ENCODE data around the gene JARID2. TPM values are rescaled to one million over a fixed set of nuclear protein-coding genes. Genes with fewer than 3 reads are reported as not detected.
A peak's percentile ranks its signal among the peaks of the same experiment; 100 is the strongest.

Gene JARID2
- polyA plus RNA-seq, 1 of the 3 experiments (the other 2 are of a cell fraction): 3.4 TPM

- H3K4me1 ChIP-seq (ENCODE audit: control insufficient read depth in 1 of 2, insufficient read depth in 2 of 2, low read depth in 1 of 2, low read length in 1 of 2): peaks cover 4 to 7% of the 10 kb centered on the region in 2 experiments; a peak in 2 of 4 replicates
- H3K79me2 ChIP-seq (ENCODE audit: insufficient read depth): peaks cover 25% of the 10 kb centered on the region
- H3K9me3 ChIP-seq: 0 out of 2 replicates have a peak, but pooled peaks cover 4% of the 10 kb centered on the region
- no peaks in the 10 kb centered on the region for H3K9me2 ChIP-seq
- H2AFZ ChIP-seq (ENCODE audit: low read depth): peak overlapping the region; percentile 88
- peak overlapping the region; percentile 98 for H3K4me2 ChIP-seq
- peak overlapping the region; percentile 85 to 88; a peak in 3 of 4 replicates for H3K27ac ChIP-seq (ENCODE audit: low read depth in 2 of 2, low read length in 1 of 2)
- peaks cover 7% of the 10 kb centered on the region for H3F3A ChIP-seq (replicated peaks; ENCODE audit: insufficient read depth)
- DNase-seq: no peak
- WGBS (ENCODE audit: low lambda C conversion rate): 2% methylated on average over 21 of the region's 92 CpGs
- no peaks in the 10 kb centered on the region for H3K36me3 ChIP-seq (replicated peaks in 1 of 2; ENCODE audit: control insufficient read depth in 1 of 2, insufficient read depth in 2 of 2, low read length in 1 of 2)
- POLR2A ChIA-PET: interaction anchor here (1.0 kb wide), 2 partner anchors 15 to 200 kb away, joined by 3 read pairs; no protein-coding TSS in a partner anchor
- peak overlapping the region; percentile 68 for H3K9ac ChIP-seq
- H3K27me3 ChIP-seq (ENCODE audit: insufficient read depth): no peaks in the 10 kb centered on the region
- no peak for TF ChIP-seq RFX5 (IDR thresholded peaks at IDR 0.05; ENCODE audit: low read length)
- no peak for TF ChIP-seq RAD21 (IDR thresholded peaks at IDR 0.05; ENCODE audit: low read length)
- 0 out of 2 replicates have a peak, but pooled peaks have one; percentile 45 for TF ChIP-seq POLR2AphosphoS5 (IDR thresholded peaks at IDR 0.05; ENCODE audit: low read depth, low read length)
- TF ChIP-seq, protein P1, sequence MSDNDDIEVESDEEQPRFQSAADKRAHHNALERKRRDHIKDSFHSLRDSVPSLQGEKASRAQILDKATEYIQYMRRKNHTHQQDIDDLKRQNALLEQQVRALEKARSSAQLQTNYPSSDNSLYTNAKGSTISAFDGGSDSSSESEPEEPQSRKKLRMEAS (IDR thresholded peaks at IDR 0.05; ENCODE audit: low read depth): peak; percentile 24; the same call in 1 of the 2 replicates
- TF ChIP-seq MXI1 (IDR thresholded peaks at IDR 0.05; ENCODE audit: low read depth, low read length): peak; percentile 69
- H3K4me3 ChIP-seq (ENCODE audit: low read depth in 2 of 2, low read length in 1 of 2): peak overlapping the region; percentile 67 to 99
- H4K20me1 ChIP-seq (ENCODE audit: insufficient read depth): no peaks in the 10 kb centered on the region; the same call in 1 of the 2 replicates
- CTCF ChIA-PET: interaction anchor here (1.0 to 1.2 kb wide), 3 partner anchors 200 to 1100 kb away, joined by 3 read pairs; no protein-coding TSS in a partner anchor
Observed at GRCh38 chr6:15244620-15245360, 1.1 kb upstream of the JARID2 start.

DNA sequence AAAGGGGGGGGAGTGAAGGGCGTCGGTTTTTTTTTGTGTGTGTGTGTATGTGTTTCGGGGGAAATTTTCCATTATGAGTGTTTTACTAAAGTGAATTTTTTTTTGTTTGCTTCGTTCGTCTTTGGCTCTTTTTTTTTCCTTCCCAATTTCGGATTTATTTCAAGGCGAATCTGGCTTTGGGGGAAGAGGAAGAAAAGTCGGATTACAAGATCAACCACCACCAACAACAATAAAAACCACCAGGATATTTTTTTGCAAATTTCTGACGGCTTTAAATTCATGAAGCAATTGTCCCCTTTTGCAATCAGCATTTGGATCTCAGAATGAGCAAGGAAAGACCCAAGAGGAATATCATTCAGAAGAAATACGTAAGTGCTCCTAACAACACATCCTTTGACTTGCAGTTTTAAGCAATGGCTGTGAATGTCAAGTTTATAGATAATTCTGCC, 372 bp downstream of the JARID2 start:
- peaks cover 39% of the 10 kb centered on the region for H3K79me2 ChIP-seq (ENCODE audit: insufficient read depth)
- H3K9ac ChIP-seq: peak overlapping the region; percentile 68
- no peaks in the 10 kb centered on the region for H3K9me2 ChIP-seq
- H3K9me3 ChIP-seq: 0 out of 2 replicates have a peak, but pooled peaks cover 4% of the 10 kb centered on the region
- H3K4me3 ChIP-seq (ENCODE audit: low read depth in 2 of 2, low read length in 1 of 2): peak overlapping the region; percentile 67 to 99
- ChIA-PET CTCF (interaction anchor here (1.5 kb wide), 1 partner anchor 142 kb away, joined by 3 read pairs; no protein-coding TSS in a partner anchor), POLR2A (interaction anchor here (0.8 kb wide), 1 partner anchor 416 kb away, joined by 3 read pairs; the partner anchor contains the start of gene DTNBP1)
- H3K36me3 ChIP-seq (replicated peaks in 1 of 2; ENCODE audit: control insufficient read depth in 1 of 2, insufficient read depth in 2 of 2, low read length in 1 of 2): no peaks in the 10 kb centered on the region
- peaks cover 7% of the 10 kb centered on the region for H3F3A ChIP-seq (replicated peaks; ENCODE audit: insufficient read depth)
- under 1% methylated on average over 10 of the region's 10 CpGs for WGBS (ENCODE audit: low lambda C conversion rate)
- no peaks in the 10 kb centered on the region for H3K27me3 ChIP-seq (ENCODE audit: insufficient read depth)
- TF ChIP-seq FOXM1 (IDR thresholded peaks at IDR 0.05; ENCODE audit: low read depth) (no peak), RAD21 (IDR thresholded peaks at IDR 0.05; ENCODE audit: low read length) (no peak), EZH2phosphoT487 (IDR thresholded peaks at IDR 0.05; ENCODE audit: borderline replicate concordance, low read depth) (no peak), MXI1 (IDR thresholded peaks at IDR 0.05; ENCODE audit: low read depth, low read length) (no peak), CHD2 (IDR thresholded peaks at IDR 0.05; ENCODE audit: low read length, partially characterized antibody) (no peak), RFX5 (IDR thresholded peaks at IDR 0.05; ENCODE audit: low read length) (no peak), NFIC (IDR thresholded peaks at IDR 0.05; ENCODE audit: borderline replicate concordance) (no peak), FOXJ3 (CRISPR knock-in tag; IDR thresholded peaks at IDR 0.05) (no peak)
- H3K27ac ChIP-seq (ENCODE audit: low read depth in 2 of 2, low read length in 1 of 2): peak overlapping the region; percentile 85 to 95
- peak overlapping the region; percentile 88 for H3K4me2 ChIP-seq
- no peak for DNase-seq
- H2AFZ ChIP-seq (ENCODE audit: low read depth): peak overlapping the region; percentile 75
- H4K20me1 ChIP-seq (ENCODE audit: insufficient read depth): no peaks in the 10 kb centered on the region; the same call in 1 of the 2 replicates
- peaks cover 4 to 7% of the 10 kb centered on the region in 2 experiments; a peak in 2 of 4 replicates for H3K4me1 ChIP-seq (ENCODE audit: control insufficient read depth in 1 of 2, insufficient read depth in 2 of 2, low read depth in 1 of 2, low read length in 1 of 2)

Data from SK-N-SH (cell line).